GM21825 (cell line): ENCODE results near the gene EYA2.

Experiments
- ATAC-seq: cut with Tn5 transposase; IDR thresholded peaks from one replicate; pipeline ENCODE4 v1.9.1; 2021; ENCODE audit warnings: mild to moderate bottlenecking, moderate library complexity; ENCODE audit not compliant: unreplicated experiment

EYA2 gene

GRCh38 chr20:46975976-46976375 lies 81.3 kb downstream of the EYA2 start:
- ATAC-seq, result no peak

- ATAC-seq, result no peak
Measured at GRCh38 chr20:46977204-46977603, 82.6 kb downstream of the EYA2 start.

GRCh38 chr20:46977909-46978588 lies 83.4 kb downstream of the EYA2 start:
- ATAC-seq, result no peak

GRCh38 chr20:46978951-46979491 lies 84.4 kb downstream of the EYA2 start:
- ATAC-seq, result no peak

GRCh38 chr20:46979603-46980241 lies 85.1 kb downstream of the EYA2 start:
- ATAC-seq, result no peak

GRCh38 chr20:46981184-46981583 lies 86.5 kb downstream of the EYA2 start:
- ATAC-seq, result no peak

- ATAC-seq, result no peak
Measured at GRCh38 chr20:46983466-46983865, 88.8 kb downstream of the EYA2 start.

GRCh38 chr20:46984405-46984804 lies 89.8 kb downstream of the EYA2 start:
- no peak for ATAC-seq

- ATAC-seq, result no peak
Measured at GRCh38 chr20:46985250-46985649, 90.6 kb downstream of the EYA2 start.

GRCh38 chr20:46985671-46986070 lies 91.0 kb downstream of the EYA2 start:
- no peak for ATAC-seq

GRCh38 chr20:46987001-46987400 lies 92.4 kb downstream of the EYA2 start:
- no peak for ATAC-seq

GRCh38 chr20:46990017-46990595 lies 95.5 kb downstream of the EYA2 start:
- ATAC-seq, result no peak

GRCh38 chr20:46990596-46991104 lies 96.0 kb downstream of the EYA2 start:
- ATAC-seq, result no peak

GRCh38 chr20:46991168-46991567 lies 96.5 kb downstream of the EYA2 start:
- no peak for ATAC-seq

- ATAC-seq, result no peak
Measured at GRCh38 chr20:46991880-46992639, 97.4 kb downstream of the EYA2 start.

GRCh38 chr20:46992640-46993035 lies 98.0 kb downstream of the EYA2 start:
- ATAC-seq, result no peak

- ATAC-seq, result no peak
Measured at GRCh38 chr20:46993465-46994095, 98.9 kb downstream of the EYA2 start.

- ATAC-seq, result peak; percentile 94
Measured at GRCh38 chr20:46994341-46994740, 99.7 kb downstream of the EYA2 start.

GRCh38 chr20:46995561-46996142 lies 101.0 kb downstream of the EYA2 start:
- no peak for ATAC-seq

- no peak for ATAC-seq
Measured at GRCh38 chr20:46997187-46997586, 102.5 kb downstream of the EYA2 start.
